Activated naive CD4-positive, alpha-beta T cell treated with anti-CD3 and anti-CD28 coated beads for 36 hours (primary cell): ENCODE results near the gene XAB2. TPM values are rescaled to one million over a fixed set of nuclear protein-coding genes. Genes with fewer than 3 reads are reported as not detected.

Experiments used
- CTCF ChIA-PET: fragments of 350-600 bp; sonication (Branson Sonifier 250); formaldehyde crosslinking; loops from one replicate; lab custom pipeline; 2021; ENCODE audit warnings: antibody characterized with exemption; lab: Charles Lee
- DNase-seq: peaks from one replicate; pipeline ENCODE4 v3.0.0-alpha.2; 2020
- H3K27ac Mint-ChIP-seq: one replicate; pipeline ENCODE4 v1.8.0; 2021; ENCODE audit warnings: mild to moderate bottlenecking, mixed read lengths
- H3K27me3 Mint-ChIP-seq: one replicate; pipeline ENCODE4 v1.8.0; 2021; ENCODE audit warnings: low read depth, mixed read lengths
- H3K36me3 Mint-ChIP-seq: one replicate; pipeline ENCODE4 v1.8.0; 2021; ENCODE audit warnings: low read depth, mixed read lengths
- H3K4me1 Mint-ChIP-seq: one replicate; pipeline ENCODE4 v1.8.0; 2021; ENCODE audit warnings: low read depth, mixed read lengths
- H3K4me3 Mint-ChIP-seq: one replicate; pipeline ENCODE4 v1.8.0; 2021; ENCODE audit warnings: mild to moderate bottlenecking, moderate library complexity, mixed read lengths
- H3K9me3 Mint-ChIP-seq: one replicate; pipeline ENCODE4 v1.8.0; 2021; ENCODE audit warnings: mixed read lengths
- intact Hi-C: fragments of 100-400 bp; cut with micrococcal nuclease; formaldehyde crosslinking; loops from one replicate; pipeline ENCODE4 v1.15.1; 2023
- total RNA-seq, 2 experiments: library from RNA; stranded (reverse); gene quantifications; one replicate each; pipeline ENCODE4 v1.2.3, GENCODE V29; 2021

The XAB2 gene
- total RNA-seq, 2 experiments from 2014 or later, result 60.0 to 60.4 TPM

DNA sequence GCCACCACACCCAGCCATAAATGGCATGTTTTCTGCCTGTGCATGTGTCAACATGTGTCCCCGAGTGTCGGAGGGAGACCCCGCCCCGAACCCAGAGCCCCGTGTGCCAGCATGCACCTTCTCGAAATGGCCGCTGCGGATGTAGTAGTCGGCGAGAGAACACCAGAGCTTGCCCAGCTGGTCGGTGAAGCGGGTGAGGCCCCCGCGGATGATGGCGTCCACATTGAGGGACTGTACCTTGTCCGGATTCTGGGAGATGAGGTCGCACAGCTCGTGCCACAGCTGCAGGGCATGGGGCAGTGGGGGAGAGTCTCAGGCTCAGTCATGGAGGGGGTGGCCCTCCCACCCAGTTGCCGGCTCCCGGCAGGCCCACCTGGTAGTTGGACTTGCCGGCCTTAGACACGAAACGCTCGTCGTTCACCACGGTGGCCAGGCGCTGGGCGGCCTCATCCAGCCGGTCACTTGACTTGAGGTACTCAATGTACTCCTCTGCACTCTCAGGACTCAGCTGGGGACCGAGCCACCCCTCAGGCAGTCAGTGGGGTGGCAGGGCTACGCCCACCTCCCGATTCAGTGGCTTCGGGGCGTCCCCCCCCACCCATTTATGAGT lies 3.5 kb downstream of the XAB2 start:
- CTCF ChIA-PET, result interaction anchor here (1.5 kb wide), 1 partner anchor 58 kb away, joined by 6 read pairs; no protein-coding TSS in a partner anchor
- H3K27ac Mint-ChIP-seq, result no peak overlapping the region
- no peak overlapping the region for H3K4me3 Mint-ChIP-seq
- no peak for DNase-seq
- intact Hi-C loops, result no loop called here
- H3K36me3 Mint-ChIP-seq, result peaks cover 24% of the 10 kb centered on the region
- H3K27me3 Mint-ChIP-seq, result no peaks in the 10 kb centered on the region
- H3K4me1 Mint-ChIP-seq, result peaks cover 37% of the 10 kb centered on the region
- no peaks in the 10 kb centered on the region for H3K9me3 Mint-ChIP-seq

DNA sequence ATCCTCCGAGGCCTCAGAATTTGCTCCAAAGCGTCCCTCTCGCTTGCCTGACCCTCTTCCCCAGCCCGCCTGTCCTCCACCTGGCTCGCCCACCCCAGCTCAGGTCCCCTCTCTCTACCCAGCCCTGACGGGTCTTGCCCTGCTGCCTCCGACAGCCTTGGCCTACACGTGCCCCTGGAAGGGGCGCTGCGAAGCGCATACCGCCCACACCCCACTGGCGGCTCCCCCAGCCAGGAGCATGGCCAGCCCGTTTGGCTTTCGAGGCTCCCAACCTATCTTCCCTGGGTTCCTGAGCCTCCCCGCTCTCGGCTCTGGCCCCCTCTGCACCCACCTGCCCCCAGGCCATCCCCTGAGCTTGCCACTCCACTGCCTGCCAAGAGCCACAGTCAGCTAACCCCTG lies 4.5 kb downstream of the XAB2 start:
- H3K9me3 Mint-ChIP-seq, result no peaks in the 10 kb centered on the region
- CTCF ChIA-PET, result no interaction called here
- peaks cover 24% of the 10 kb centered on the region for H3K36me3 Mint-ChIP-seq

GRCh38 chr19:7623725-7624603 lies 5.4 kb downstream of the XAB2 start:
- intact Hi-C loops, result no loop called here
- Mint-ChIP-seq H3K4me3 (no peak overlapping the region), H3K27me3 (no peaks in the 10 kb centered on the region), H3K36me3 (peaks cover 18% of the 10 kb centered on the region), H3K9me3 (no peaks in the 10 kb centered on the region), H3K27ac (no peak overlapping the region), H3K4me1 (peaks cover 21% of the 10 kb centered on the region)
- DNase-seq, result no peak
- CTCF ChIA-PET, result interaction anchor here (0.6 kb wide), 1 partner anchor 926 kb away, joined by 3 read pairs; no protein-coding TSS in a partner anchor

More for the DNA sequence above, 4.5 kb downstream of the XAB2 start:
- H3K27me3 Mint-ChIP-seq, result no peaks in the 10 kb centered on the region
- no peak overlapping the region for H3K27ac Mint-ChIP-seq
- intact Hi-C loops, result no loop called here
- no peak overlapping the region for H3K4me3 Mint-ChIP-seq
- no peak for DNase-seq
- peaks cover 28% of the 10 kb centered on the region for H3K4me1 Mint-ChIP-seq

DNA sequence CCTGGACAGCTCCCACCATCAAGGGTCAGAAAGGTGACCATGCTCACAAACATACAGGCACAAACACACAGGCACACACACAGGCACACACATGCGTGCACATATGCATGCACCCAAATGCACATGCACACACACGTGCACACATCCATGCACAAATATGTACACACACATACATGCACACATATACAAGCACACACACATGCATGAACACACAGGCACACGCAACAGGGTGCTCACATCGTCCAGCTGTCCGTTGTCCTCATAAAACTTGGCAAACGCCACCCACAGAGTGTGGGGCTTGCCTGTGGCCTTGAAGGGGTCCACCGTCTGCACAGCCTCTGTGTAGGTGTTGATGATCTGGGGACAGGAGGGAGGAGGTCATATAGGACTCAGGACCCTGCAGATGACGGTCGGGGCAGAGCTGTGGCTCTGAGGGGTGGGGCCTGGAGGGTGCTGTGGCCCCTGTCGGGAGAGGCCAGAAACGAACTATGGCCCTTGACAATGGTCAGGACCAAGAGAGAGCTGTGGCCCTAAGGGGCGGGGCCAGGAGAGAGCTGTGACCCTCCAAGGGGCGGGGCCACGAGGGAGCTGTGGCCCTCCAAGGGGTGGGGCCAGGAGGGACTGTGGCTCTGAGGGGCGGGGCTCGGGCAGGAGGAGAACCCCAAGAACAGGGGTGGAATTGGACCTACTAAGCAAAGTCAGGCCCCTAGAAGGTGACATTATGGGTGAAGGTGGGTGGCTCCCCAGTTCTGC lies 6.2 kb downstream of the XAB2 start:
- Mint-ChIP-seq H3K4me3 (no peak overlapping the region), H3K4me1 (peaks cover 13% of the 10 kb centered on the region), H3K36me3 (peaks cover 26% of the 10 kb centered on the region), H3K27ac (no peak overlapping the region), H3K9me3 (no peaks in the 10 kb centered on the region), H3K27me3 (no peaks in the 10 kb centered on the region)
- DNase-seq, result no peak
- CTCF ChIA-PET, result interaction anchor here (1.4 kb wide), 1 partner anchor 55 kb away, joined by 3 read pairs; no protein-coding TSS in a partner anchor
- intact Hi-C loops, result no loop called here

DNA sequence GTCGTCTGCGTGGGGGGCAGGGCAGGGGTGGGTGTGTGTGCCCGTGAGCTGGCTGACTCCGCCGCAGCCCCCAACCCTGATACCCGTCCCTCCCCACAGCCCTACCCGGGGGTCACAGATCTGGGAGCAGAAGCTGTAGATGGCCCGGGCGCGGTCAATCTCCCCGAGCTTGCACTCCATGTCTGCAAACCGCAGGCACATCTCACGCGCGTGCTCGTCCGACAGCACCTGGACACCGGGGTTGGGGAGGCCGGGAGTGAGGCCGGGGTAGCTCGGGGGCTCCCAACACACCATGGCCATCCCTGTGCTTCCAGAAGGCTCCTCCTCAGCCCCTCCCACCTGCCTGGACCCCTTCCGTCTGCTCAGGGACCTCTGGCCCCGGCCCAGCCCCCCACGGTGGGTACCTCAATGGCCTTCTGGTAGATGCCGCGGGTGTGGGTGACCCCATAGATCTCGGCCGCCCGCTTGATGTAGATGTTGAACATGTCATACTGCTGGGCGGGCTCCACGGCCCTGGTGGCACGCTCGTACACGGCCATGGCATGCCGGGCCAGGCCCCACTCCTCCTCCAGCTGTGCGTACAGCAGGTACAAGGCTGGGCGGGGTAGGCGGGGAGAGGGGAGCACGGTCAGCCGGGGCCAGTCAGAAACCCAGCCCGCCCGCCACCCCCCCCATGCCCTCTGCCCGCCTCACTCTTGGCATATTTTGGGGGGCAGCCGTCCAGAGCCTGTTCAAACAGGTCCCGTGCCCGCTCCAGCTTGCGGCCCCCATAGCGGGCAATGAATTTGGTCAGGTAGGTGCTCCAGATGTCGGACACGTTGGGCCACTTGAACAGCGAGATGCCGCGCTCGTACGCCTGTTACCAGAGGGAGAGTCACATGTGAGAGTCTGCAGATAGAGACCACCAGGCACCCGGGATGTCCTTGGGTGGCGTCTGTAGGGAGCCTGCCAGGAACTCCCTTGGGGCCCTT lies 8.6 kb downstream of the XAB2 start:
- no peak for DNase-seq
- H3K4me3 Mint-ChIP-seq, result no peak overlapping the region
- CTCF ChIA-PET, result interaction anchor here (1.0 kb wide), 1 partner anchor 159 kb away, joined by 3 read pairs; no protein-coding TSS in a partner anchor
- H3K9me3 Mint-ChIP-seq, result no peaks in the 10 kb centered on the region
- intact Hi-C loops, result no loop called here
- H3K4me1 Mint-ChIP-seq, result no peaks in the 10 kb centered on the region
- no peak overlapping the region for H3K27ac Mint-ChIP-seq
- H3K36me3 Mint-ChIP-seq, result peaks cover 28% of the 10 kb centered on the region
- no peaks in the 10 kb centered on the region for H3K27me3 Mint-ChIP-seq

- CTCF ChIA-PET, result interaction anchor here (1.0 kb wide), 1 partner anchor 160 kb away, joined by 3 read pairs; no protein-coding TSS in a partner anchor
- no peaks in the 10 kb centered on the region for H3K27me3 Mint-ChIP-seq
- intact Hi-C loops, result no loop called here
- H3K27ac Mint-ChIP-seq, result no peak overlapping the region
- H3K4me3 Mint-ChIP-seq, result no peak overlapping the region
- peaks cover 28% of the 10 kb centered on the region for H3K36me3 Mint-ChIP-seq
- no peak for DNase-seq
- H3K4me1 Mint-ChIP-seq, result no peaks in the 10 kb centered on the region
- no peaks in the 10 kb centered on the region for H3K9me3 Mint-ChIP-seq
Observed at GRCh38 chr19:7619671-7620441, 9.5 kb downstream of the XAB2 start.

DNA sequence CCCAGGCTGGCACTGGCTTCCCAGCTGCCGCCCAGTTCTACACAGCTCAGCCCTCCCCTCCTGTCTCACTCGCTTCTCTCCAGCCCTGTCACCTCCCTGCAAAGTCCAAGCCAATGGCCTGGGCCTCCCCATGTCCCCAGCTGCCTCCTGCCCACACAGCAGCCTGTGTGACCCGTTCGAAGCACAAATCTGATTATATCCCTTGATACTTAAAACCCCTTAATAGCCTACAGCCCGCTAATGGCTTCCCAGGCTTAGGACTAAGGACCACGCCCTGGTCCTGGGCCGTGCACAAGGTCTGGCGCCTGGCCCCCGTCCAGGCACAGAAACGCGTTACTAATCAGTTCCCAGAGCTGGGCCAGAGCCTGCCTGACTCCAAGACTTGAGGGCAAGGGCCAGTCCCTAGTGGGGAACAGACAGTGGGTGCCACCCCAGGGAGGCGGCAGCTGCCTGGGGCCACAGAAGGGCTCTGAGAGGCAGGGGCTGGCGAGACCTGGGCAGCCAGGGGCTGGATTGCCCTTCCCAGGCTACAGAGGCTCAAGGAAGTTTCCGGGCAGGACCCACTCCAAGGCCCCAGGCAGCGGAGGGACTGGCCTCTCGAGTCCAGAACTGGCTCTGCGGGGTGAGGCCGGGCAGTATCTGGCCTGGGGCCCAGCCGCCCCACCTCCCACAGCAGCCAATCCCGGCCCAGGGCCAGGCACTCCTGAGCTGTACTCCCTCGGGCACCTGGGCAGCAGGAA lies 10.4 kb downstream of the XAB2 start:
- DNase-seq, result no peak
- intact Hi-C loops, result no loop called here
- Mint-ChIP-seq H3K4me3 (no peak overlapping the region), H3K36me3 (peaks cover 27% of the 10 kb centered on the region), H3K9me3 (no peaks in the 10 kb centered on the region), H3K27ac (no peak overlapping the region), H3K27me3 (no peaks in the 10 kb centered on the region), H3K4me1 (no peaks in the 10 kb centered on the region)
- CTCF ChIA-PET, result no interaction called here

DNA sequence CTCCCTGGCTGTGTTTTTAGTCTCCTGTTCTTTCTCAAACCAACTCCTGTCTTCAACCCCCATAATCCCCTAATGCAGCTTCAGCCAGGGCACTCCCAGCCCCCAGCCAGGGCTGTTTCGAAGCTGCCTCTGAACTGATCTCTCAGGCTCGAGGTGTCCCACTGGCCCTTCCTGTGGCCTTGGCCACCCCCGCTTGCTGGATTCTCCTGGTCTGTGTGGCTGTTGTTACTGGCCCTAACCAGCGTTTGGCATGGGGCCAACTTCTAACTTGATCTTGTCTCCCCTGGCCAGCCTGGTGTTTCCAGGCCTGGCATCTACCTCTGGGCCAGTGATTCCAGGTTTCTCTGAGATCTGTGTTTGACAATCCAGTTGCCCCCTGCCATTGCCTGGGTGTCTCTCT lies 11.0 kb downstream of the XAB2 start:
- CTCF ChIA-PET, result no interaction called here
- H3K27ac Mint-ChIP-seq, result no peak overlapping the region
- H3K4me3 Mint-ChIP-seq, result no peak overlapping the region
- intact Hi-C loops, result no loop called here
- H3K36me3 Mint-ChIP-seq, result peaks cover 27% of the 10 kb centered on the region
- H3K9me3 Mint-ChIP-seq, result no peaks in the 10 kb centered on the region
- H3K4me1 Mint-ChIP-seq, result no peaks in the 10 kb centered on the region
- no peak for DNase-seq
- no peaks in the 10 kb centered on the region for H3K27me3 Mint-ChIP-seq

- Mint-ChIP-seq H3K27ac (no peak overlapping the region), H3K27me3 (no peaks in the 10 kb centered on the region), H3K4me1 (no peaks in the 10 kb centered on the region), H3K9me3 (no peaks in the 10 kb centered on the region), H3K36me3 (peaks cover 22% of the 10 kb centered on the region), H3K4me3 (no peak overlapping the region)
- no peak for DNase-seq
- intact Hi-C loops, result no loop called here
- CTCF ChIA-PET, result no interaction called here
Observed at GRCh38 chr19:7617735-7618134, 11.6 kb downstream of the XAB2 start.

- CTCF ChIA-PET, result no interaction called here
- Mint-ChIP-seq H3K4me1 (no peaks in the 10 kb centered on the region), H3K27me3 (no peaks in the 10 kb centered on the region), H3K9me3 (no peaks in the 10 kb centered on the region), H3K4me3 (no peak overlapping the region), H3K36me3 (peaks cover 22% of the 10 kb centered on the region), H3K27ac (no peak overlapping the region)
- DNase-seq, result no peak
- intact Hi-C loops, result no loop called here
Observed at GRCh38 chr19:7617172-7617571, 12.2 kb downstream of the XAB2 start.
